H1 (cell line): ENCODE data around the gene TLNRD1. TPM values are rescaled to one million over a fixed set of nuclear protein-coding genes. Genes with fewer than 3 reads are reported as not detected.

Experiments used
- CTCF ChIA-PET: fragments of 300-600 bp; sonication (Branson Sonifier 250); formaldehyde crosslinking; loops from one replicate; lab custom pipeline; 2021; ENCODE audit not compliant: partially characterized antibody; lab: Charles Lee
- POLR2A ChIA-PET: fragments of 300-600 bp; sonication (Branson Sonifier 250); formaldehyde crosslinking; loops from one replicate; lab custom pipeline; 2021; ENCODE audit warnings: inconsistent platforms; ENCODE audit not compliant: partially characterized antibody; lab: Charles Lee
- DNase-seq, 2 experiments: peaks; one replicate each; pipeline versions ENCODE4 v3.0.0 to v3.0.0-alpha.2; 2010 to 2022; ENCODE audit warnings: low spot score in 2 of 2, low read depth in 1 of 2, mixed read lengths in 1 of 2
- FAIRE-seq: peaks from 2 replicates; lab custom pipeline; 2011; peaks lifted over from hg19 to GRCh38; lab: Jason Lieb, UNC
- H2AFZ ChIP-seq: 2 replicates; pipeline ENCODE4 v1.8.1; 2012; ENCODE audit warnings: low read length, inconsistent platforms
- H2AK5ac ChIP-seq: 2 replicates; pipeline ENCODE4 v1.6.1; 2013; ENCODE audit warnings: low read depth, low read length
- H2BK120ac ChIP-seq: replicated peaks from 2 replicates; pipeline ENCODE3; 2013; ENCODE audit warnings: low read depth, low read length, inconsistent platforms
- H2BK12ac ChIP-seq: 2 replicates; pipeline ENCODE4 v1.6.1; 2013; ENCODE audit warnings: low read depth, low read length
- H2BK15ac ChIP-seq: 2 replicates; pipeline ENCODE4 v1.6.1; 2013; ENCODE audit warnings: low read length
- H2BK20ac ChIP-seq: 2 replicates; pipeline ENCODE4 v1.6.1; 2013; ENCODE audit warnings: low read length
- H2BK5ac ChIP-seq: 2 replicates; pipeline ENCODE4 v1.6.1; 2013; ENCODE audit warnings: low read depth, low read length
- H3K14ac ChIP-seq: 2 replicates; pipeline ENCODE4 v1.6.1; 2013; ENCODE audit warnings: inconsistent platforms; ENCODE audit not compliant: insufficient read length
- H3K18ac ChIP-seq: 2 replicates; pipeline ENCODE4 v1.6.1; 2013; ENCODE audit warnings: low read length; ENCODE audit errors: extremely low read depth
- H3K23ac ChIP-seq: 2 replicates; pipeline ENCODE4 v1.6.1; 2013; ENCODE audit warnings: inconsistent platforms; ENCODE audit not compliant: insufficient read length
- H3K23me2 ChIP-seq: 2 replicates; pipeline ENCODE4 v1.6.1; 2013; ENCODE audit warnings: low read depth, low read length
- H3K27ac ChIP-seq: 2 replicates; pipeline ENCODE4 v1.6.1; 2011; ENCODE audit warnings: low read depth, low read length, inconsistent platforms
- H3K27me3 ChIP-seq, 4 experiments: replicated peaks in 1 of 4; 1 replicate in 1 of 4; 2 replicates in 3 of 4; pipeline versions ENCODE4 v1.6.1 to v1.8.1; 2011 to 2013; ENCODE audit warnings: low read length in 3 of 4, mild to moderate bottlenecking in 3 of 4, inconsistent platforms in 2 of 4, mixed read lengths in 2 of 4, moderate library complexity in 1 of 4; ENCODE audit not compliant: control insufficient read depth in 3 of 4, insufficient read depth in 3 of 4; ENCODE audit errors: extremely low read depth in 1 of 4
- H3K36me3 ChIP-seq, 4 experiments: 2 replicates each; pipeline versions ENCODE4 v1.6.1 to v1.8.1; 2011 to 2013; ENCODE audit warnings: mild to moderate bottlenecking in 4 of 4, low read length in 3 of 4, moderate library complexity in 2 of 4, control low read depth in 1 of 4, inconsistent platforms in 1 of 4; ENCODE audit not compliant: insufficient read depth in 4 of 4, control insufficient read depth in 2 of 4
- H3K4ac ChIP-seq: replicated peaks from 2 replicates; pipeline ENCODE3; 2013; ENCODE audit warnings: low read length, low read depth, mixed read lengths, inconsistent platforms; ENCODE audit not compliant: insufficient read length
- H3K4me1 ChIP-seq, 4 experiments: replicated peaks in 1 of 4; 1 replicate in 1 of 4; 2 replicates in 3 of 4; pipeline versions ENCODE4 v1.6.1 to v1.8.1; 2011 to 2013; ENCODE audit warnings: low read length in 3 of 4, inconsistent platforms in 2 of 4, mixed read lengths in 1 of 4; ENCODE audit not compliant: insufficient read depth in 4 of 4, control insufficient read depth in 3 of 4
- H3K4me2 ChIP-seq, 2 experiments: 2 replicates each; pipeline versions ENCODE4 v1.6.1 to v1.8.1; 2011 to 2013; ENCODE audit warnings: low read depth in 2 of 2, low read length in 2 of 2, control low read depth in 1 of 2, inconsistent platforms in 1 of 2, mild to moderate bottlenecking in 1 of 2; ENCODE audit not compliant: insufficient read depth in 1 of 2
- H3K4me3 ChIP-seq, 4 experiments: fragments of 200-600, 300-600 bp in 1 of 4; sonication (generic), shearing (Covaris generic), sonication (Bioruptor Twin) in 1 of 4; 2 replicates each; pipeline versions ENCODE4 v1.5.1 to v1.8.1; 2011 to 2016; ENCODE audit warnings: low read length in 4 of 4, low read depth in 3 of 4, control low read depth in 2 of 4, inconsistent platforms in 2 of 4, mild to moderate bottlenecking in 2 of 4, mixed read lengths in 1 of 4, moderate library complexity in 1 of 4; ENCODE audit not compliant: insufficient read depth in 2 of 4; ENCODE audit errors: extremely low read depth in 1 of 4
- H3K56ac ChIP-seq: replicated peaks from 2 replicates; pipeline ENCODE3; 2013; ENCODE audit warnings: low read depth, mild to moderate bottlenecking, mixed read lengths, low read length, inconsistent platforms; ENCODE audit not compliant: insufficient read length
- H3K79me1 ChIP-seq: 2 replicates; pipeline ENCODE4 v1.6.1; 2013; ENCODE audit warnings: low read depth, low read length, control low read depth
- H3K79me2 ChIP-seq, 2 experiments: 2 replicates each; pipeline versions ENCODE4 v1.6.1 to v1.8.1; 2012 to 2013; ENCODE audit warnings: low read length in 2 of 2, mild to moderate bottlenecking in 2 of 2, inconsistent platforms in 1 of 2; ENCODE audit not compliant: insufficient read depth in 2 of 2, control insufficient read depth in 1 of 2
- H3K9ac ChIP-seq, 4 experiments: replicated peaks in 1 of 4; 1 replicate in 1 of 4; 2 replicates in 3 of 4; pipeline versions ENCODE4 v1.6.1 to v1.8.1; 2011 to 2013; ENCODE audit warnings: low read depth in 3 of 4, low read length in 3 of 4, control low read depth in 2 of 4, mild to moderate bottlenecking in 2 of 4, moderate library complexity in 2 of 4, inconsistent platforms in 1 of 4; ENCODE audit errors: extremely low read depth in 1 of 4
- H3K9me3 ChIP-seq, 2 experiments: 2 replicates each; pipeline versions ENCODE4 v1.6.1 to v1.8.1; 2012 to 2013; ENCODE audit warnings: mild to moderate bottlenecking in 2 of 2, moderate library complexity in 2 of 2, control low read depth in 1 of 2, inconsistent platforms in 1 of 2, low read depth in 1 of 2, low read length in 1 of 2, mixed read lengths in 1 of 2; ENCODE audit not compliant: insufficient read depth in 2 of 2
- H4K20me1 ChIP-seq, 2 experiments: replicated peaks in 1 of 2; 2 replicates each; pipeline versions ENCODE3 to v1.8.1; 2011 to 2013; ENCODE audit warnings: inconsistent platforms in 2 of 2, low read length in 2 of 2, mild to moderate bottlenecking in 1 of 2; ENCODE audit not compliant: insufficient read depth in 2 of 2, control insufficient read depth in 1 of 2
- H4K5ac ChIP-seq: 2 replicates; pipeline ENCODE4 v1.6.1; 2013; ENCODE audit warnings: low read length, low read depth, mixed read lengths, inconsistent platforms; ENCODE audit not compliant: insufficient read length
- H4K8ac ChIP-seq: 2 replicates; pipeline ENCODE4 v1.8.0; 2013; ENCODE audit warnings: mild to moderate bottlenecking, moderate library complexity, low read length, inconsistent platforms; ENCODE audit not compliant: insufficient read depth; ENCODE audit errors: extremely low read depth
- H4K91ac ChIP-seq: replicated peaks from 2 replicates; pipeline ENCODE3; 2013; ENCODE audit warnings: low read length, mixed read lengths, inconsistent platforms; ENCODE audit not compliant: insufficient read length
- MAFK ChIP-seq: IDR thresholded peaks from 2 replicates; pipeline ENCODE4 v1.6.1; 2012; ENCODE audit warnings: low read depth, mild to moderate bottlenecking, improper control_type of control experiment, low read length
- SIRT6 ChIP-seq: IDR thresholded peaks from one replicate; pipeline ENCODE4 v1.7.1; 2012; ENCODE audit warnings: low read length, inconsistent platforms
- WGBS, 2 experiments: shearing (Covaris generic) in 1 of 2; methylation state at CpG; one replicate each; pipeline versions ENCODE4 v1.1.6 to v1.1.7; 2013 to 2015; ENCODE audit warnings: low lambda C conversion rate in 2 of 2, mixed read lengths in 2 of 2, inconsistent platforms in 1 of 2, low coverage in 1 of 2, missing lambda C conversion rate in 1 of 2; ENCODE audit not compliant: insufficient replicate concordance in 2 of 2, insufficient coverage in 1 of 2, insufficient read length in 1 of 2; ENCODE audit errors: extremely low coverage in 1 of 2, missing lambda C conversion rate in 1 of 2; 5-methylcytosine and 5-hydroxymethylcytosine counted together
- polyA plus RNA-seq, 7 experiments: library from polyadenylated mRNA; depleted of rRNA in 3 of 7; stranded (reverse) in 5 of 7; unstranded in 2 of 7; fragments of >200 nt in 5 of 7; fragments of 200-250 nt in 2 of 7; gene quantifications; 1 replicate in 5 of 7; 2 replicates in 1 of 7; 4 replicates in 1 of 7; pipeline versions ENCODE4 v1.2.1 to v1.2.3, GENCODE V29; 2011 to 2013; ENCODE audit warnings: missing spikeins in 2 of 7, mixed read lengths in 2 of 7
- total RNA-seq: library from RNA; stranded (reverse); fragmentation: NEBNext Ultra II Directional; extraction: Animal tissue kit (Norgen Biotek cat#: 25700); gene quantifications from 2 replicates; pipeline ENCODE4 v1.2.1, GENCODE V29; 2021

The TLNRD1 gene
- total and polyA plus RNA-seq, 2 of the 8 experiments (the other 6 are each of a cell fraction or from before 2014, with no cell fraction given): 12.2 to 20.5 TPM

GRCh38 chr15:81043935-81044575 is 43.3 kb downstream of the TLNRD1 start:
- Histone ChIP-seq H3K27me3 (no peaks in the 10 kb centered on the region), H2AFZ (no peak overlapping the region), H3K56ac (no peak overlapping the region), H3K14ac (no peak overlapping the region), H3K36me3 (no peaks in the 10 kb centered on the region), H3K4me3 (no peak overlapping the region), H3K9me3 (no peaks in the 10 kb centered on the region), H3K18ac (no peak overlapping the region), H4K5ac (no peak overlapping the region), H2BK20ac (no peak overlapping the region), H3K4me1 (no peaks in the 10 kb centered on the region), H2AK5ac (no peak overlapping the region), H3K4ac (no peak overlapping the region), H4K91ac (no peak overlapping the region), H3K9ac (no peak overlapping the region), H4K20me1 (no peaks in the 10 kb centered on the region), H4K8ac (no peak overlapping the region), H2BK15ac (no peak overlapping the region), H3K79me2 (no peaks in the 10 kb centered on the region), H2BK120ac (no peak overlapping the region), H3K4me2 (no peak overlapping the region), H3K23ac (no peak overlapping the region), H3K27ac (no peak overlapping the region), H3K23me2 (no peaks in the 10 kb centered on the region), H2BK12ac (no peak overlapping the region), H3K79me1 (no peaks in the 10 kb centered on the region), H2BK5ac (no peak overlapping the region)
- DNase-seq (peak in 1 of 2 experiments; percentile 4), FAIRE-seq (no peak)
- ChIA-PET CTCF (interaction anchor here (0.8 to 0.9 kb wide), 2 partner anchors 64 to 222 kb away, joined by 3 read pairs; no protein-coding TSS in a partner anchor), POLR2A (no interaction called here)
- WGBS, 2 experiments: 88% methylated on average over 6 of the region's 6 CpGs; no CpG with 5 or more reads in 1 of the 2 experiments
- no peak for TF ChIP-seq SIRT6
- TF ChIP-seq MAFK: no peak
